H1 (cell line): Measurements from ENCODE around the gene FMO3. TPM values are rescaled to one million over a fixed set of nuclear protein-coding genes. Genes with fewer than 3 reads are reported as not detected.

Source experiments
- CTCF ChIA-PET: fragments of 300-600 bp; sonication (Branson Sonifier 250); formaldehyde crosslinking; loops from one replicate; lab custom pipeline; 2021; ENCODE audit not compliant: partially characterized antibody; lab: Charles Lee
- POLR2A ChIA-PET: fragments of 300-600 bp; sonication (Branson Sonifier 250); formaldehyde crosslinking; loops from one replicate; lab custom pipeline; 2021; ENCODE audit warnings: inconsistent platforms; ENCODE audit not compliant: partially characterized antibody; lab: Charles Lee
- DNase-seq, 2 experiments: peaks; one replicate each; pipeline versions ENCODE4 v3.0.0 to v3.0.0-alpha.2; 2010 to 2022; ENCODE audit warnings: low spot score in 2 of 2, low read depth in 1 of 2, mixed read lengths in 1 of 2
- FAIRE-seq: peaks from 2 replicates; lab custom pipeline; 2011; peaks lifted over from hg19 to GRCh38; lab: Jason Lieb, UNC
- H2AFZ ChIP-seq: 2 replicates; pipeline ENCODE4 v1.8.1; 2012; ENCODE audit warnings: low read length, inconsistent platforms
- H2AK5ac ChIP-seq: 2 replicates; pipeline ENCODE4 v1.6.1; 2013; ENCODE audit warnings: low read depth, low read length
- H2BK120ac ChIP-seq: replicated peaks from 2 replicates; pipeline ENCODE3; 2013; ENCODE audit warnings: low read depth, low read length, inconsistent platforms
- H2BK12ac ChIP-seq: 2 replicates; pipeline ENCODE4 v1.6.1; 2013; ENCODE audit warnings: low read depth, low read length
- H2BK15ac ChIP-seq: 2 replicates; pipeline ENCODE4 v1.6.1; 2013; ENCODE audit warnings: low read length
- H2BK20ac ChIP-seq: 2 replicates; pipeline ENCODE4 v1.6.1; 2013; ENCODE audit warnings: low read length
- H2BK5ac ChIP-seq: 2 replicates; pipeline ENCODE4 v1.6.1; 2013; ENCODE audit warnings: low read depth, low read length
- H3K14ac ChIP-seq: 2 replicates; pipeline ENCODE4 v1.6.1; 2013; ENCODE audit warnings: inconsistent platforms; ENCODE audit not compliant: insufficient read length
- H3K18ac ChIP-seq: 2 replicates; pipeline ENCODE4 v1.6.1; 2013; ENCODE audit warnings: low read length; ENCODE audit errors: extremely low read depth
- H3K23ac ChIP-seq: 2 replicates; pipeline ENCODE4 v1.6.1; 2013; ENCODE audit warnings: inconsistent platforms; ENCODE audit not compliant: insufficient read length
- H3K23me2 ChIP-seq: 2 replicates; pipeline ENCODE4 v1.6.1; 2013; ENCODE audit warnings: low read depth, low read length
- H3K27ac ChIP-seq: 2 replicates; pipeline ENCODE4 v1.6.1; 2011; ENCODE audit warnings: low read depth, low read length, inconsistent platforms
- H3K27me3 ChIP-seq, 4 experiments: replicated peaks in 1 of 4; 1 replicate in 1 of 4; 2 replicates in 3 of 4; pipeline versions ENCODE4 v1.6.1 to v1.8.1; 2011 to 2013; ENCODE audit warnings: low read length in 3 of 4, mild to moderate bottlenecking in 3 of 4, inconsistent platforms in 2 of 4, mixed read lengths in 2 of 4, moderate library complexity in 1 of 4; ENCODE audit not compliant: control insufficient read depth in 3 of 4, insufficient read depth in 3 of 4; ENCODE audit errors: extremely low read depth in 1 of 4
- H3K36me3 ChIP-seq, 4 experiments: 2 replicates each; pipeline versions ENCODE4 v1.6.1 to v1.8.1; 2011 to 2013; ENCODE audit warnings: mild to moderate bottlenecking in 4 of 4, low read length in 3 of 4, moderate library complexity in 2 of 4, control low read depth in 1 of 4, inconsistent platforms in 1 of 4; ENCODE audit not compliant: insufficient read depth in 4 of 4, control insufficient read depth in 2 of 4
- H3K4ac ChIP-seq: replicated peaks from 2 replicates; pipeline ENCODE3; 2013; ENCODE audit warnings: low read length, low read depth, mixed read lengths, inconsistent platforms; ENCODE audit not compliant: insufficient read length
- H3K4me1 ChIP-seq, 4 experiments: replicated peaks in 1 of 4; 1 replicate in 1 of 4; 2 replicates in 3 of 4; pipeline versions ENCODE4 v1.6.1 to v1.8.1; 2011 to 2013; ENCODE audit warnings: low read length in 3 of 4, inconsistent platforms in 2 of 4, mixed read lengths in 1 of 4; ENCODE audit not compliant: insufficient read depth in 4 of 4, control insufficient read depth in 3 of 4
- H3K4me2 ChIP-seq, 2 experiments: 2 replicates each; pipeline versions ENCODE4 v1.6.1 to v1.8.1; 2011 to 2013; ENCODE audit warnings: low read depth in 2 of 2, low read length in 2 of 2, control low read depth in 1 of 2, inconsistent platforms in 1 of 2, mild to moderate bottlenecking in 1 of 2; ENCODE audit not compliant: insufficient read depth in 1 of 2
- H3K4me3 ChIP-seq, 4 experiments: fragments of 200-600, 300-600 bp in 1 of 4; sonication (generic), shearing (Covaris generic), sonication (Bioruptor Twin) in 1 of 4; 2 replicates each; pipeline versions ENCODE4 v1.5.1 to v1.8.1; 2011 to 2016; ENCODE audit warnings: low read length in 4 of 4, low read depth in 3 of 4, control low read depth in 2 of 4, inconsistent platforms in 2 of 4, mild to moderate bottlenecking in 2 of 4, mixed read lengths in 1 of 4, moderate library complexity in 1 of 4; ENCODE audit not compliant: insufficient read depth in 2 of 4; ENCODE audit errors: extremely low read depth in 1 of 4
- H3K56ac ChIP-seq: replicated peaks from 2 replicates; pipeline ENCODE3; 2013; ENCODE audit warnings: low read depth, mild to moderate bottlenecking, mixed read lengths, low read length, inconsistent platforms; ENCODE audit not compliant: insufficient read length
- H3K79me1 ChIP-seq: 2 replicates; pipeline ENCODE4 v1.6.1; 2013; ENCODE audit warnings: low read depth, low read length, control low read depth
- H3K79me2 ChIP-seq, 2 experiments: 2 replicates each; pipeline versions ENCODE4 v1.6.1 to v1.8.1; 2012 to 2013; ENCODE audit warnings: low read length in 2 of 2, mild to moderate bottlenecking in 2 of 2, inconsistent platforms in 1 of 2; ENCODE audit not compliant: insufficient read depth in 2 of 2, control insufficient read depth in 1 of 2
- H3K9ac ChIP-seq, 4 experiments: replicated peaks in 1 of 4; 1 replicate in 1 of 4; 2 replicates in 3 of 4; pipeline versions ENCODE4 v1.6.1 to v1.8.1; 2011 to 2013; ENCODE audit warnings: low read depth in 3 of 4, low read length in 3 of 4, control low read depth in 2 of 4, mild to moderate bottlenecking in 2 of 4, moderate library complexity in 2 of 4, inconsistent platforms in 1 of 4; ENCODE audit errors: extremely low read depth in 1 of 4
- H3K9me3 ChIP-seq, 2 experiments: 2 replicates each; pipeline versions ENCODE4 v1.6.1 to v1.8.1; 2012 to 2013; ENCODE audit warnings: mild to moderate bottlenecking in 2 of 2, moderate library complexity in 2 of 2, control low read depth in 1 of 2, inconsistent platforms in 1 of 2, low read depth in 1 of 2, low read length in 1 of 2, mixed read lengths in 1 of 2; ENCODE audit not compliant: insufficient read depth in 2 of 2
- H4K20me1 ChIP-seq, 2 experiments: replicated peaks in 1 of 2; 2 replicates each; pipeline versions ENCODE3 to v1.8.1; 2011 to 2013; ENCODE audit warnings: inconsistent platforms in 2 of 2, low read length in 2 of 2, mild to moderate bottlenecking in 1 of 2; ENCODE audit not compliant: insufficient read depth in 2 of 2, control insufficient read depth in 1 of 2
- H4K5ac ChIP-seq: 2 replicates; pipeline ENCODE4 v1.6.1; 2013; ENCODE audit warnings: low read length, low read depth, mixed read lengths, inconsistent platforms; ENCODE audit not compliant: insufficient read length
- H4K8ac ChIP-seq: 2 replicates; pipeline ENCODE4 v1.8.0; 2013; ENCODE audit warnings: mild to moderate bottlenecking, moderate library complexity, low read length, inconsistent platforms; ENCODE audit not compliant: insufficient read depth; ENCODE audit errors: extremely low read depth
- H4K91ac ChIP-seq: replicated peaks from 2 replicates; pipeline ENCODE3; 2013; ENCODE audit warnings: low read length, mixed read lengths, inconsistent platforms; ENCODE audit not compliant: insufficient read length
- EP300 ChIP-seq, 2 experiments: IDR thresholded peaks; 1 replicate in 1 of 2; 2 replicates in 1 of 2; pipeline ENCODE4 v1.6.1; 2011 to 2012; ENCODE audit warnings: low read depth in 2 of 2, low read length in 2 of 2, mild to moderate bottlenecking in 2 of 2, borderline replicate concordance in 1 of 2, inconsistent platforms in 1 of 2, moderate library complexity in 1 of 2
- EZH2 ChIP-seq: fragments of 200-600 bp; sonication (generic); IDR thresholded peaks from 2 replicates; pipeline ENCODE4 v1.7.1; 2012; ENCODE audit warnings: low read depth, mild to moderate bottlenecking, moderate library complexity, low read length, inconsistent platforms; ENCODE audit not compliant: severe bottlenecking
- KDM5A ChIP-seq: fragments of 200-600 bp; IDR thresholded peaks from 2 replicates; pipeline ENCODE4 v1.7.1; 2012; ENCODE audit warnings: mild to moderate bottlenecking, low read length, inconsistent platforms, mixed read lengths
- NANOG ChIP-seq: IDR thresholded peaks from 2 replicates; pipeline ENCODE4 v1.6.1; 2011; ENCODE audit warnings: low read length, low read depth, mild to moderate bottlenecking, inconsistent platforms; ENCODE audit not compliant: insufficient read depth, poor library complexity, severe bottlenecking
- NRF1 ChIP-seq: IDR thresholded peaks from 2 replicates; pipeline ENCODE4 v1.6.1; 2011; ENCODE audit warnings: mild to moderate bottlenecking, low read depth, low read length, improper control_type of control experiment
- SRF ChIP-seq: IDR thresholded peaks from 2 replicates; pipeline ENCODE4 v1.6.1; 2011; ENCODE audit warnings: mild to moderate bottlenecking, low read depth, low read length, moderate library complexity
- ZNF274 ChIP-seq: IDR thresholded peaks from 2 replicates; pipeline ENCODE4 v1.7.0; 2012; ENCODE audit warnings: low read length, borderline replicate concordance; ENCODE audit errors: extremely low read depth
- polyA plus RNA-seq, 7 experiments: library from polyadenylated mRNA; depleted of rRNA in 3 of 7; stranded (reverse) in 5 of 7; unstranded in 2 of 7; fragments of >200 nt in 5 of 7; fragments of 200-250 nt in 2 of 7; gene quantifications; 1 replicate in 5 of 7; 2 replicates in 1 of 7; 4 replicates in 1 of 7; pipeline versions ENCODE4 v1.2.1 to v1.2.3, GENCODE V29; 2011 to 2013; ENCODE audit warnings: missing spikeins in 2 of 7, mixed read lengths in 2 of 7
- total RNA-seq: library from RNA; stranded (reverse); fragmentation: NEBNext Ultra II Directional; extraction: Animal tissue kit (Norgen Biotek cat#: 25700); gene quantifications from 2 replicates; pipeline ENCODE4 v1.2.1, GENCODE V29; 2021

Gene FMO3
- total and polyA plus RNA-seq, 2 of the 8 experiments (the other 6 are each of a cell fraction or from before 2014, with no cell fraction given) = not detected

DNA sequence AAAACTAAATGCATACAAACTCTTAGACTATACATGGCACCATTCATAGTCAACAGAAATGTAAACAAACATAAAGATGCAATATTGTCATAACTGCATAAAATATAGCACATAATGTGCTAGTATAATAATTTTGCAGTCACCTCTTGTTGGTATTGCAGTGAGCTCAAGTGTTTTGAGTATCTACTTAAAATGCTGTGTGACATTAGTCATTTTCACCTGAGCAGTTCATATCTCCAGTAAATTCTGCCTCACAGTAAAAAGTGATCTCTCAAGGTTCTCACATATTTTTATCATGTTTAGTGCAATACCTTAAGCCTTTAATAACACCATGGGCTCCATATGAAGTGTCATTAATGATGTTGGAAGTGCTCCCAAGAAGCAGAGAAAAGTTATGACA lies 64.8 kb downstream of the FMO3 start:
- no peaks in the 10 kb centered on the region; a peak in 1 of 8 replicates for H3K36me3 ChIP-seq
- no peak overlapping the region for H3K23ac ChIP-seq
- H4K5ac ChIP-seq = no peak overlapping the region
- H3K56ac ChIP-seq = no peak overlapping the region
- no peaks in the 10 kb centered on the region for H3K79me1 ChIP-seq
- no peaks in the 10 kb centered on the region; a peak in 1 of 7 replicates for H3K4me1 ChIP-seq
- no peak overlapping the region for H4K91ac ChIP-seq
- no peak for FAIRE-seq
- H3K79me2 ChIP-seq = no peaks in the 10 kb centered on the region
- no peak overlapping the region for H2BK120ac ChIP-seq
- no peaks in the 10 kb centered on the region for H3K27me3 ChIP-seq
- CTCF ChIA-PET = interaction anchor here (1.4 kb wide), 1 partner anchor 35 kb away, joined by 4 read pairs; no protein-coding TSS in a partner anchor
- H2BK5ac ChIP-seq = no peak overlapping the region
- no peak overlapping the region for H3K27ac ChIP-seq
- H3K9ac ChIP-seq = no peak overlapping the region
- H3K14ac ChIP-seq = no peak overlapping the region
- no peak overlapping the region for H4K8ac ChIP-seq
- no peaks in the 10 kb centered on the region for H3K23me2 ChIP-seq
- H2BK20ac ChIP-seq = no peak overlapping the region
- H2BK12ac ChIP-seq = no peak overlapping the region
- H3K4ac ChIP-seq = no peak overlapping the region
- H2BK15ac ChIP-seq = no peak overlapping the region
- no peak overlapping the region for H3K4me3 ChIP-seq
- peaks cover 4 to 5% of the 10 kb centered on the region in 2 experiments; a peak in 1 of 4 replicates for H3K9me3 ChIP-seq
- DNase-seq = no peak
- no peak overlapping the region for H2AFZ ChIP-seq
- H2AK5ac ChIP-seq = no peak overlapping the region
- no peak overlapping the region for H3K18ac ChIP-seq
- POLR2A ChIA-PET = no interaction called here
- H3K4me2 ChIP-seq = no peak overlapping the region
- H4K20me1 ChIP-seq = no peaks in the 10 kb centered on the region
- TF ChIP-seq ZNF274 = no peak
- no peak for TF ChIP-seq KDM5A
- TF ChIP-seq EP300 (IDR thresholded peaks at IDR 0.05; ENCODE audit: borderline replicate concordance in 1 of 2, low read depth in 2 of 2, low read length in 2 of 2) = no peak
- TF ChIP-seq SRF = no peak
- no peak for TF ChIP-seq EZH2
- TF ChIP-seq NANOG = no peak
- no peak for TF ChIP-seq NRF1
